Measurements from ENCODE around the gene AMOTL1.

DNA sequence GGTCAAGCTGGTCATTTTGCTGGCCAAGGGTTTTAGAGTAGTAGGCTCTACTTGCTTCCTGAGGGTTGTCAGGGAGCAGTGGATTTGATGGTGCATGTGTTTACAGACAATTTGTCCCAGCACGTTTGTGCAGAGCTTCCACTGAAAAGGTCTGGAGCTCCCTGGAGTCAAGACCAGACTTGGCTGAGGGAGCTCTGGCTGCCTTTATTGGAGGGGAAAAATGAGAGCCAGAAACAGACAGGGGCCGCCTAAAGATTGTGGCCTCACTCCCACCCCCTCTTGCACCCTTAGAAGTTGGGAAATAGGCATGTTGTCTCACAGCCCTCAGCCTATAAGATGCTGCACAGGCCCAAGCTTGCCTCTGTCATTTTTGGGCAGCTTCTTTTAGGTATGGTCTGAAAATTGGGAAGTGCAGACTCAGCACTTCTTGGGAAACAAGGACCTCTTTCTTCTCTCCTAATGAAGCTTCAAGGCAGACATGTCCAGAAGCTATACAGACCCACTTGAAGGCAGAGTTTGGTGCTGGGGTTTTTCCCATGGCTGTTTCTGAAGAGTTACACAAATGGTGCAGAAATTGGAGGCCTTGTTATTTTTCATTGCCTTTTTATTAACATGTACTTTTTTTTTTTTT is 55.1 kb downstream of the AMOTL1 start:
- TF ChIP-seq GATA3 (IDR thresholded peaks at IDR 0.05; ENCODE audit: low read depth, low read length), result no peak
- TF ChIP-seq GATA2 (IDR thresholded peaks at IDR 0.05; ENCODE audit: low read depth, low read length), result no peak

Data from SH-SY5Y (cell line).